MM.1S (cell line): ENCODE data around the gene HRG.

Experiments used
- DNase-seq: peaks from one replicate; pipeline ENCODE4 v3.0.0-alpha.2; 2015
- H2AFZ ChIP-seq: fragments of 300-600 bp; sonication (generic); 2 replicates; pipeline ENCODE4 v1.6.0; 2016; ENCODE audit warnings: antibody characterized with exemption, low read length
- H3F3A ChIP-seq: fragments of 300-600 bp; sonication (generic); 2 replicates; pipeline ENCODE4 v1.6.1; 2016; ENCODE audit warnings: mild to moderate bottlenecking, antibody characterized with exemption, low read length, moderate library complexity, mixed read lengths; ENCODE audit not compliant: insufficient read depth
- H3K27ac ChIP-seq: fragments of 300-600 bp; sonication (generic); 2 replicates; pipeline ENCODE4 v1.5.1; 2016; ENCODE audit warnings: mild to moderate bottlenecking, low read length
- H3K27me3 ChIP-seq: fragments of 300-600 bp; sonication (generic); replicated peaks from 2 replicates; pipeline ENCODE4 v1.6.0; 2016; ENCODE audit warnings: low read length; ENCODE audit not compliant: insufficient read depth
- H3K36me3 ChIP-seq: fragments of 300-600 bp; sonication (generic); replicated peaks from 2 replicates; pipeline ENCODE4 v1.6.1; 2016; ENCODE audit warnings: mild to moderate bottlenecking, low read length, mixed read lengths; ENCODE audit not compliant: insufficient read depth
- H3K4me1 ChIP-seq: fragments of 300-600 bp; sonication (generic); 2 replicates; pipeline ENCODE4 v1.6.1; 2016; ENCODE audit warnings: low read length, mixed read lengths
- H3K4me2 ChIP-seq: fragments of 300-600 bp; sonication (generic); 2 replicates; pipeline ENCODE4 v1.6.0; 2016; ENCODE audit warnings: low read depth, low read length
- H3K4me3 ChIP-seq: fragments of 300-600 bp; sonication (generic); 2 replicates; pipeline ENCODE4 v1.5.1; 2016; ENCODE audit warnings: low read length, mixed read lengths
- H3K79me2 ChIP-seq: fragments of 300-600 bp; sonication (generic); 2 replicates; pipeline ENCODE4 v1.6.1; 2016; ENCODE audit warnings: mixed run types, low read length, mixed read lengths
- H3K9ac ChIP-seq: fragments of 300-600 bp; sonication (generic); 2 replicates; pipeline ENCODE4 v1.6.1; 2016; ENCODE audit warnings: low read length, mixed read lengths
- H3K9me2 ChIP-seq: fragments of 300-600 bp; sonication (generic); replicated peaks from 2 replicates; pipeline ENCODE4 v1.6.1; 2016; ENCODE audit warnings: mild to moderate bottlenecking, low read length, mixed read lengths; ENCODE audit not compliant: insufficient read depth
- H3K9me3 ChIP-seq: fragments of 300-600 bp; sonication (generic); replicated peaks from 2 replicates; pipeline ENCODE4 v1.6.1; 2016; ENCODE audit warnings: mild to moderate bottlenecking, low read length, mixed read lengths; ENCODE audit not compliant: insufficient read depth
- H4K20me1 ChIP-seq: fragments of 300-600 bp; sonication (generic); 2 replicates; pipeline ENCODE4 v1.6.1; 2016; ENCODE audit warnings: mild to moderate bottlenecking, low read length, moderate library complexity, mixed read lengths; ENCODE audit not compliant: insufficient read depth
- EZH2 ChIP-seq: fragments of 300-600 bp; sonication (generic); optimal IDR thresholded peaks from 2 replicates; pipeline ENCODE3; 2017; ENCODE audit warnings: low read depth, mild to moderate bottlenecking, antibody characterized with exemption, low read length, mixed read lengths
- EZH2phosphoT487 ChIP-seq: fragments of 300-600 bp; sonication (generic); IDR thresholded peaks from 2 replicates; pipeline ENCODE4 v1.6.1; 2018; ENCODE audit warnings: antibody characterized with exemption, low read length
- TF ChIP-seq, protein P1 (sequence below): fragments of 300-600 bp; sonication (generic); IDR thresholded peaks from 2 replicates; pipeline ENCODE4 v1.5.1; 2016; ENCODE audit warnings: antibody characterized with exemption, low read length, mixed read lengths

HRG gene

GRCh38 chr3:186618318-186618938 is 47.4 kb upstream of the HRG start:
- H3K4me3 ChIP-seq = no peak overlapping the region
- no peaks in the 10 kb centered on the region for H3K9me2 ChIP-seq
- H3K9ac ChIP-seq = no peak overlapping the region
- no peak overlapping the region for H3K4me2 ChIP-seq
- H4K20me1 ChIP-seq = no peaks in the 10 kb centered on the region
- no peaks in the 10 kb centered on the region for H3K9me3 ChIP-seq
- no peak for TF ChIP-seq EZH2
- TF ChIP-seq EZH2phosphoT487 = no peak
- TF ChIP-seq, protein P1, sequence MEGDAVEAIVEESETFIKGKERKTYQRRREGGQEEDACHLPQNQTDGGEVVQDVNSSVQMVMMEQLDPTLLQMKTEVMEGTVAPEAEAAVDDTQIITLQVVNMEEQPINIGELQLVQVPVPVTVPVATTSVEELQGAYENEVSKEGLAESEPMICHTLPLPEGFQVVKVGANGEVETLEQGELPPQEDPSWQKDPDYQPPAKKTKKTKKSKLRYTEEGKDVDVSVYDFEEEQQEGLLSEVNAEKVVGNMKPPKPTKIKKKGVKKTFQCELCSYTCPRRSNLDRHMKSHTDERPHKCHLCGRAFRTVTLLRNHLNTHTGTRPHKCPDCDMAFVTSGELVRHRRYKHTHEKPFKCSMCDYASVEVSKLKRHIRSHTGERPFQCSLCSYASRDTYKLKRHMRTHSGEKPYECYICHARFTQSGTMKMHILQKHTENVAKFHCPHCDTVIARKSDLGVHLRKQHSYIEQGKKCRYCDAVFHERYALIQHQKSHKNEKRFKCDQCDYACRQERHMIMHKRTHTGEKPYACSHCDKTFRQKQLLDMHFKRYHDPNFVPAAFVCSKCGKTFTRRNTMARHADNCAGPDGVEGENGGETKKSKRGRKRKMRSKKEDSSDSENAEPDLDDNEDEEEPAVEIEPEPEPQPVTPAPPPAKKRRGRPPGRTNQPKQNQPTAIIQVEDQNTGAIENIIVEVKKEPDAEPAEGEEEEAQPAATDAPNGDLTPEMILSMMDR = no peak
- DNase-seq = no peak
- H3K79me2 ChIP-seq = no peaks in the 10 kb centered on the region
- peaks cover 20% of the 10 kb centered on the region for H3F3A ChIP-seq
- H3K27ac ChIP-seq = no peak overlapping the region
- peaks cover 8% of the 10 kb centered on the region for H3K27me3 ChIP-seq
- H2AFZ ChIP-seq = no peak overlapping the region
- H3K36me3 ChIP-seq = no peaks in the 10 kb centered on the region
- H3K4me1 ChIP-seq = peaks cover 25% of the 10 kb centered on the region

DNA sequence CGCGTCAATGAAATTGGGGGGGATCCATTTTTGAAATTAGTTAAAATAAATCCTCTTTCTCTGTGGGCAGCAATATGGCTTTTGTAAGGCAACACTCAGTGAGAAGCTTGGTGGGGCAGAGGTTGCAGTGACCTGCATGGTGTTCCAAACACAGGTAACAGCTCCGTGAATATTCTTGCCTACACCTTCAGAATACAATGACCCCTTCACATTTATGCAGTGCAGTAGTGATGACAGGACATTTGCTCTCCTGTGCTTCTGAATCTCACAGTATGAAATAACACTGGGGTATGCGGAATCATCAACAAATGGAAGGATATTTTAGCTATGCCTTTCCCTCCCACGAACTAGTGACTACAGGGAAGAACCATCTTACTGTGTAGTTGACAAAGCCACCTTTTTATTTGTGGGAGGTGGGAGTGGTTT is 46.0 kb upstream of the HRG start:
- no peaks in the 10 kb centered on the region for H3K9me2 ChIP-seq
- H4K20me1 ChIP-seq = no peaks in the 10 kb centered on the region
- TF ChIP-seq EZH2 = no peak
- TF ChIP-seq, protein P1 = no peak
- no peak for TF ChIP-seq EZH2phosphoT487
- H3K4me3 ChIP-seq = no peak overlapping the region
- no peaks in the 10 kb centered on the region for H3K36me3 ChIP-seq
- H3K4me2 ChIP-seq = no peak overlapping the region
- no peaks in the 10 kb centered on the region for H3K79me2 ChIP-seq
- peaks cover 11% of the 10 kb centered on the region; the same call in 1 of the 2 replicates for H3F3A ChIP-seq
- peaks cover 8% of the 10 kb centered on the region for H3K27me3 ChIP-seq
- H3K9ac ChIP-seq = no peak overlapping the region
- no peaks in the 10 kb centered on the region for H3K9me3 ChIP-seq
- no peak for DNase-seq
- H3K27ac ChIP-seq = no peak overlapping the region
- no peak overlapping the region for H2AFZ ChIP-seq
- peaks cover 15% of the 10 kb centered on the region for H3K4me1 ChIP-seq

DNA sequence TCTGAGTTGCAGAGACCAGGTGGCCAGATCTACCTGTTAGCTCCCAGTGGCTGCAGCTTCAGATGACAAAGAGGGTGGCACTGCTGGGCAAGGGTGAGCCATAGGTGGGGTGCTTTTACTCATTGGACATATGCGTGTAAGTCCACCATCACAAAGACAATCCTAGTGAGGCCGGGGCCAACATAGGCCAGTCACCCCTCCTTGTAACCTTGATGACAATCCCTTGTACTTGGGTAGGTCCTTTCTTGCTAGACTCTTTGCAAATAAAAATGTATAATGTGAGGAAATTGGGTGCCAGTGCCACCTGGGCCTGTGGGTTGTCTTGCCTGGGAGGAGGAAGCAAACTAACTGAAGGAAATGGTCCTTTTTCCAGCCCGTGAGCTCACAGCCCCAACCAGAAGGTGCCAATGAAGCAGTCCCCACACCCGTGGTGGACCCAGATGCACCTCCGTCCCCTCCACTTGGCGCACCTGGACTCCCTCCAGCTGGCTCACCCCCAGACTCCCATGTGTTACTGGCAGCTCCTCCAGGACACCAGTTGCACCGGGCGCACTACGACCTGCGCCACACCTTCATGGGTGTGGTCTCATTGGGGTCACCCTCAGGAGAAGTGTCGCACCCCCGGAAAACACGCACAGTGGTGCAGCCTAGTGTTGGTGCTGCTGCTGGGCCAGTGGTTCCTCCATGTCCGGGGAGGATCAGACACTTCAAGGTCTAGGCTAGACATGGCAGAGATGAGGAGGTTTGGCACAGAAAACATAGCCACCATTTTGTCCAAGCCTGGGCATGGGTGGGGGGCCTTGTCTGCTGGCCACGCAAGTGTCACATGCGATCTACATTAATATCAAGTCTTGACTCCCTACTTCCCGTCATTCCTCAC is 45.4 kb upstream of the HRG start:
- TF ChIP-seq EZH2 (no peak), EZH2phosphoT487 (no peak)
- TF ChIP-seq, protein P1 = no peak
- H3F3A ChIP-seq = 0 out of 2 replicates have a peak, but pooled peaks cover 9% of the 10 kb centered on the region

More for the DNA sequence above, 45.4 kb upstream of the HRG start:
- H3K4me3 ChIP-seq = no peak overlapping the region
- H3K27ac ChIP-seq = no peak overlapping the region
- H3K9me2 ChIP-seq = no peaks in the 10 kb centered on the region
- no peak overlapping the region for H3K9ac ChIP-seq
- no peak overlapping the region for H2AFZ ChIP-seq
- no peak for DNase-seq
- no peak overlapping the region for H3K4me2 ChIP-seq
- H3K9me3 ChIP-seq = no peaks in the 10 kb centered on the region
- H4K20me1 ChIP-seq = no peaks in the 10 kb centered on the region
- H3K4me1 ChIP-seq = peaks cover 12% of the 10 kb centered on the region
- no peaks in the 10 kb centered on the region for H3K79me2 ChIP-seq
- peaks cover 8% of the 10 kb centered on the region for H3K27me3 ChIP-seq
- no peaks in the 10 kb centered on the region for H3K36me3 ChIP-seq
